Panc1 (cell line): ENCODE results near the gene TM7SF2. TPM values are rescaled to one million over a fixed set of nuclear protein-coding genes. Genes with fewer than 3 reads are reported as not detected.

Experiments used
- ATAC-seq: fragments of 200-7000 bp; cut with Tn5 transposase; 2 replicates; pipeline ENCODE4 v1.9.1; 2020; ENCODE audit warnings: mild to moderate bottlenecking, moderate library complexity
- BruUV-seq: library from RNA; stranded (reverse); fragments of 400-500 nt; replicated peaks from 2 replicates; lab custom pipeline; 2021; lab: Mats Ljungman, UMichigan
- CTCF ChIA-PET: fragments of 300-600 bp; sonication (Branson Sonifier 250); formaldehyde crosslinking; loops from one replicate; lab custom pipeline; 2022; ENCODE audit warnings: antibody characterized with exemption; lab: Charles Lee
- POLR2A ChIA-PET: fragments of 300-600 bp; sonication (Branson Sonifier 250); formaldehyde crosslinking; loops from one replicate; lab custom pipeline; 2022; ENCODE audit warnings: antibody characterized with exemption; lab: Charles Lee
- DNase-seq: peaks from one replicate; pipeline ENCODE4 v3.0.0-alpha.2; 2010; ENCODE audit warnings: low read depth, low spot score
- H3K27ac ChIP-seq: 2 replicates; pipeline ENCODE4 v1.5.1; 2011; ENCODE audit warnings: mild to moderate bottlenecking, low read length, inconsistent platforms
- H3K27me3 ChIP-seq: fragments of 200-500 bp; sonication (Bioruptor generic); 2 replicates; pipeline ENCODE4 v1.6.0; 2014; ENCODE audit warnings: low read length, inconsistent platforms; ENCODE audit not compliant: control insufficient read depth, insufficient read depth
- H3K36me3 ChIP-seq: fragments of 200-500 bp; sonication (Bioruptor generic); 2 replicates; pipeline ENCODE4 v1.5.1; 2014; ENCODE audit warnings: inconsistent platforms, mild to moderate bottlenecking, low read length, moderate library complexity; ENCODE audit not compliant: control insufficient read depth, insufficient read depth
- H3K4me1 ChIP-seq: 2 replicates; pipeline ENCODE4 v1.5.1; 2011; ENCODE audit warnings: inconsistent platforms, mild to moderate bottlenecking, low read length, moderate library complexity; ENCODE audit not compliant: control insufficient read depth, insufficient read depth
- H3K4me3 ChIP-seq, 2 experiments: 2 replicates each; pipeline ENCODE4 v1.5.1; 2011 to 2012; ENCODE audit warnings: low read depth in 2 of 2, low read length in 2 of 2, mild to moderate bottlenecking in 2 of 2, inconsistent platforms in 1 of 2, moderate library complexity in 1 of 2
- H3K9me3 ChIP-seq: fragments of 200-500 bp; sonication (Bioruptor generic); 2 replicates; pipeline ENCODE4 v1.5.1; 2014; ENCODE audit warnings: low read depth, mild to moderate bottlenecking, inconsistent platforms, low read length, moderate library complexity; ENCODE audit not compliant: control insufficient read depth, insufficient read depth
- POLR2AphosphoS5 ChIP-seq: IDR thresholded peaks from 2 replicates; pipeline ENCODE4 v1.6.1; 2012; ENCODE audit warnings: mild to moderate bottlenecking, low read depth, low read length, moderate library complexity
- SIN3A ChIP-seq: IDR thresholded peaks from 2 replicates; pipeline ENCODE4 v1.6.1; 2012; ENCODE audit warnings: low read depth, mild to moderate bottlenecking, low read length, moderate library complexity, borderline replicate concordance; ENCODE audit not compliant: insufficient read depth
- in situ Hi-C: cut with HindIII; loops from 2 replicates; pipeline ENCODE4 v1.10.0; 2016; ENCODE audit warnings: low sequenced_read_pairs, low pct_unique_long_range_greater_than_20kb
- intact Hi-C: fragments of 100-400 bp; cut with micrococcal nuclease; formaldehyde crosslinking; loops from one replicate; pipeline ENCODE4 v1.10.0; 2022; ENCODE audit not compliant: unreplicated experiment
- total RNA-seq: library from RNA; stranded (reverse); gene quantifications from one replicate; pipeline ENCODE4 v1.2.1, GENCODE V29; 2021; ENCODE audit not compliant: unreplicated experiment
- TF ChIP-seq, protein P1 (sequence below), 2 experiments: IDR thresholded peaks; 2 replicates each; pipeline ENCODE4 v1.6.1; 2011 to 2012; ENCODE audit warnings: low read depth in 2 of 2, control low read depth in 1 of 2, low read length in 1 of 2, mild to moderate bottlenecking in 1 of 2, moderate library complexity in 1 of 2; ENCODE audit not compliant: insufficient read depth in 1 of 2
- TF ChIP-seq, protein P2 (sequence below): fragments of 450-650 bp; IDR thresholded peaks from 2 replicates; pipeline ENCODE4 v1.5.1; 2017; ENCODE audit warnings: mild to moderate bottlenecking

The TM7SF2 gene
- total RNA-seq, 1 experiment from 2014 or later = 85.4 TPM

DNA sequence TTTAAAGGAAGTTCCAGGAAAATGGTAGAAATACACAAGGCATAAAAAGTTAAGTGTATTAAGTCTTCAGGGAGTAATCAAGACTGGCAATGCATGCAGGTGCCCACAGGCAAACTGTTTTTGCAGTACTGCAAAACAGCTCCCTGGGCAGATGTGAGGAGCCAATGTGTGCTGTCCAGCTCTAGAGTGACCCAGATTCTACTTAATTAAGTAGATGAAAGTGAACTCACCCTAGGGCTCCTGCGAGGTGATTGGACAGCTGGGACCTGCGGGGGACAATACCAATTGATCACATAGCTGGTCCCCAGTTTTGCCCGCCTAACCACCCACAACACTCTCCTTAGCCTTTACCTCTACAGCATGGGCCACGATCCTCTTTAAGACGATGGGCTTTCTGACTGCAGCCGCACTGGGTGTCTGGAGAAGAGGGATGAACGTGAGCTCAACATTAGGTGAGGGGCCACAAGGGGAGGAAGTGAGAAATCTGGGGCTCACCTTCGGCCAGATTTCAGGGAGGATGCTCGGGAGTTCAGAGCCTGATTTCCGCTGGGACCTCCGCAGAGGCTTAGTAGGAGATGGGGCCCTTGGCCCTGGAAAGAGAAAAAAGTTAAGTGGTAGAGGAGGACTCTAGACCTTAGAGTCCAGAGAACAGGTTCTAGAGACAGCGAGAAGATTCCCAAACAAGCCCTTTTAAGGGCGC, 28.4 kb upstream of the TM7SF2 start:
- BruUV-seq = no TSS peak
- Histone ChIP-seq H3K27ac (peak overlapping the region; percentile 96), H3K27me3 (no peaks in the 10 kb centered on the region), H3K9me3 (no peaks in the 10 kb centered on the region), H3K4me3 (peak overlapping the region; percentile 81 to 99), H3K4me1 (peaks cover 27% of the 10 kb centered on the region), H3K36me3 (peaks cover 8% of the 10 kb centered on the region)
- in situ Hi-C loops (no loop called here), intact Hi-C loops (no loop called here)
- ATAC-seq = peak; percentile 1; the same call in 1 of the 2 replicates
- ChIA-PET CTCF (no interaction called here), POLR2A (no interaction called here)
- DNase-seq = no peak
- no peak for TF ChIP-seq SIN3A
- TF ChIP-seq, protein P1, sequence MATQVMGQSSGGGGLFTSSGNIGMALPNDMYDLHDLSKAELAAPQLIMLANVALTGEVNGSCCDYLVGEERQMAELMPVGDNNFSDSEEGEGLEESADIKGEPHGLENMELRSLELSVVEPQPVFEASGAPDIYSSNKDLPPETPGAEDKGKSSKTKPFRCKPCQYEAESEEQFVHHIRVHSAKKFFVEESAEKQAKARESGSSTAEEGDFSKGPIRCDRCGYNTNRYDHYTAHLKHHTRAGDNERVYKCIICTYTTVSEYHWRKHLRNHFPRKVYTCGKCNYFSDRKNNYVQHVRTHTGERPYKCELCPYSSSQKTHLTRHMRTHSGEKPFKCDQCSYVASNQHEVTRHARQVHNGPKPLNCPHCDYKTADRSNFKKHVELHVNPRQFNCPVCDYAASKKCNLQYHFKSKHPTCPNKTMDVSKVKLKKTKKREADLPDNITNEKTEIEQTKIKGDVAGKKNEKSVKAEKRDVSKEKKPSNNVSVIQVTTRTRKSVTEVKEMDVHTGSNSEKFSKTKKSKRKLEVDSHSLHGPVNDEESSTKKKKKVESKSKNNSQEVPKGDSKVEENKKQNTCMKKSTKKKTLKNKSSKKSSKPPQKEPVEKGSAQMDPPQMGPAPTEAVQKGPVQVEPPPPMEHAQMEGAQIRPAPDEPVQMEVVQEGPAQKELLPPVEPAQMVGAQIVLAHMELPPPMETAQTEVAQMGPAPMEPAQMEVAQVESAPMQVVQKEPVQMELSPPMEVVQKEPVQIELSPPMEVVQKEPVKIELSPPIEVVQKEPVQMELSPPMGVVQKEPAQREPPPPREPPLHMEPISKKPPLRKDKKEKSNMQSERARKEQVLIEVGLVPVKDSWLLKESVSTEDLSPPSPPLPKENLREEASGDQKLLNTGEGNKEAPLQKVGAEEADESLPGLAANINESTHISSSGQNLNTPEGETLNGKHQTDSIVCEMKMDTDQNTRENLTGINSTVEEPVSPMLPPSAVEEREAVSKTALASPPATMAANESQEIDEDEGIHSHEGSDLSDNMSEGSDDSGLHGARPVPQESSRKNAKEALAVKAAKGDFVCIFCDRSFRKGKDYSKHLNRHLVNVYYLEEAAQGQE (IDR thresholded peaks at IDR 0.05; ENCODE audit: insufficient read depth in 1 of 2, low read depth in 2 of 2, low read length in 1 of 2) = 0 out of 4 replicates have a peak, but pooled peaks of 1 of the 2 experiments have one; percentile 27

DNA sequence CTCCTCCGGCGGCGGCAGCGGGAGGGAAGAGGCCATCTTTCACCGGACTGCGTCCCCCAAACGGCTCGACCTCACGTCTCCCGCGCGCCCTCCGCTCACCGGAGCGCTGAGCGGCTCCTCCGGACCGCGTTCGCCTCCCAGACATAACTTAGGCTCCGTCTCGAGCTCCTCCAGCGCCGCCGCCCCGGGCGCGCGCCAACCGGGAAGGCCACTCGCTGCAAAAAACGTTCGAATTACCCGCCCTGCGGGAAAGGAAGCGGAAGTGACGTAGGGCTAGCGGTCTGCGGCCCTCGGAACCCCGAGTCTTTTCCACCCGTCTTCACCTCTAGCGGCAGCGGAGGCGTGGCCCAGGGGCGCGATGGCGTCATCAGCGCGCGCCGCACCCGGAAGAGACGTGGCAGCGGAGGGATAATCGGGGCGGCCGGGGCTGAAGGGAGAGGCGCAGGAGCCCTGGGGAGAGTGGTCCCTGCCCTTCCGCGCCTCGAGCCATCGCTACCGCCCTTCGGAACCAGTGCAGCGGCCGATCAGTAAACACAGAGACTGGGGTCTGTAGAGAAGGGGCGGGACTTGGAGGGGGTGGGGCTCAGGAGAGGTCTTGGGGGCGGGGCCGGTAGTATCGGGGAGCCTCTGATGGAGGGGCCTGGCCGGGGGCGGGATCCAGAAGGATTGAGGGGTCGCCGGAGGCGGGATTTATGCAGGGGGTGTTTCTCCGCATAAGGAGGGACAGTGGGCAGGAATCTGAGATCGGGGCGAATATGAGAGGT, 27.7 kb upstream of the TM7SF2 start, which contains the start of the genes CDCA5 and ZFPL1:
TSS of gene CDCA5 (minus strand) at position 207 of the 764 bp plus-strand sequence. CDS start at position 145, 62 bp downstream.
TSS of gene ZFPL1 (plus strand) at position 389 of the 764 bp plus-strand sequence. CDS start 477 bp downstream, outside the sequence.
- H3K4me1 ChIP-seq = peaks cover 20% of the 10 kb centered on the region
- ChIA-PET POLR2A (no interaction called here), CTCF (no interaction called here)
- ATAC-seq (peak; percentile 98), DNase-seq (peak; percentile 73)
- intact Hi-C loops = no loop called here
- in situ Hi-C loops = no loop called here
- TF ChIP-seq, protein P1 (IDR thresholded peaks at IDR 0.05; ENCODE audit: insufficient read depth in 1 of 2, low read depth in 2 of 2, low read length in 1 of 2) = peak in 1 of 2 experiments; percentile 60; a peak in 1 of 4 replicates
- TF ChIP-seq, protein P2, sequence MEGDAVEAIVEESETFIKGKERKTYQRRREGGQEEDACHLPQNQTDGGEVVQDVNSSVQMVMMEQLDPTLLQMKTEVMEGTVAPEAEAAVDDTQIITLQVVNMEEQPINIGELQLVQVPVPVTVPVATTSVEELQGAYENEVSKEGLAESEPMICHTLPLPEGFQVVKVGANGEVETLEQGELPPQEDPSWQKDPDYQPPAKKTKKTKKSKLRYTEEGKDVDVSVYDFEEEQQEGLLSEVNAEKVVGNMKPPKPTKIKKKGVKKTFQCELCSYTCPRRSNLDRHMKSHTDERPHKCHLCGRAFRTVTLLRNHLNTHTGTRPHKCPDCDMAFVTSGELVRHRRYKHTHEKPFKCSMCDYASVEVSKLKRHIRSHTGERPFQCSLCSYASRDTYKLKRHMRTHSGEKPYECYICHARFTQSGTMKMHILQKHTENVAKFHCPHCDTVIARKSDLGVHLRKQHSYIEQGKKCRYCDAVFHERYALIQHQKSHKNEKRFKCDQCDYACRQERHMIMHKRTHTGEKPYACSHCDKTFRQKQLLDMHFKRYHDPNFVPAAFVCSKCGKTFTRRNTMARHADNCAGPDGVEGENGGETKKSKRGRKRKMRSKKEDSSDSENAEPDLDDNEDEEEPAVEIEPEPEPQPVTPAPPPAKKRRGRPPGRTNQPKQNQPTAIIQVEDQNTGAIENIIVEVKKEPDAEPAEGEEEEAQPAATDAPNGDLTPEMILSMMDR = no peak
- TF ChIP-seq SIN3A (peak; percentile 99), POLR2AphosphoS5 (peak; percentile 92)
- H3K36me3 ChIP-seq = peaks cover 8% of the 10 kb centered on the region
- no peaks in the 10 kb centered on the region for H3K9me3 ChIP-seq
- peak within 1 kb of the TSS; percentile 81 to 99 for H3K4me3 ChIP-seq
- peak within 1 kb of the TSS; percentile 96 for H3K27ac ChIP-seq
- no TSS peak for BruUV-seq
- H3K27me3 ChIP-seq = no peaks in the 10 kb centered on the region
